T-helper 22 cell (primary cell): ENCODE data around the gene SH3BGRL.

ENCODE experiments used
- DNase-seq: peaks from one replicate; pipeline ENCODE4 v3.0.0-alpha.2; 2020; ENCODE audit warnings: low read depth

The SH3BGRL gene

DNA sequence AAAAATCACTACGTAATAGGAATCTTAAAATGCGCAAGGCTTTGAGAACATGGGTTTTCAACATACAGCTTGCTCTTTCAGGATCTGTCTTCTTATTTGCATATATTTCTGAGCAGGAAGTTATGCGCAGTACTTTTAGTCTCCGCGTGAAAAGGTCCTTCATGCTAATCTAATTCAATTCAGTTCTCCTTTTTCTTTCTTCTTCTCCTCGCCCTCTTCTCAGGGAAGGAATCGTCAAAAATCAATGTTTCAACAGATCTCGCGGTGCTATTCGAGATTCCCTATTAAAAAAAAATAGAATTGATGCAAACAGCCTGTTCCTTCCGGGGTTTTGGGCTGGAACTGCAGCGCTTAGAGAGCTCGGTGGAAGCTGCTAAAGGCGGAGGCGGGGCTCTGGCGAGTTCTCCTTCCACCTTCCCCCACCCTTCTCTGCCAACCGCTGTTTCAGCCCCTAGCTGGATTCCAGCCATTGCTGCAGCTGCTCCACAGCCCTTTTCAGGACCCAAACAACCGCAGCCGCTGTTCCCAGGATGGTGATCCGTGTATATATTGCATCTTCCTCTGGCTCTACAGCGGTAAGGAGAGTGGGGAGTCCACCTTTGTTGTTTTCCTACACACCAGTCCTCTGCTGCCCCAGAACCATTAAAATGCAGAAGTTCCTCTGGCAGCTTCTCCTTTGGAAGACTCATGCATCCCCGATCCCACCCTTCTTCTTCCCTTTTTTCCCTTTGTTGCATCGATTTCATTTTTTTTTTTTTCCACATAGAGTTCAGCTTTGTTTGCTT lies at the start of gene SH3BGRL, which contains the start of gene HMGN5:
Gene SH3BGRL (plus strand): TSS at position 432 of the 785 bp plus-strand sequence. CDS start 99 bp downstream, at position 531.
Gene HMGN5 (minus strand): TSS at position 243 of the 785 bp plus-strand sequence. CDS start 80,364 bp downstream, outside the sequence.
- DNase-seq: peak; percentile 53

DNA sequence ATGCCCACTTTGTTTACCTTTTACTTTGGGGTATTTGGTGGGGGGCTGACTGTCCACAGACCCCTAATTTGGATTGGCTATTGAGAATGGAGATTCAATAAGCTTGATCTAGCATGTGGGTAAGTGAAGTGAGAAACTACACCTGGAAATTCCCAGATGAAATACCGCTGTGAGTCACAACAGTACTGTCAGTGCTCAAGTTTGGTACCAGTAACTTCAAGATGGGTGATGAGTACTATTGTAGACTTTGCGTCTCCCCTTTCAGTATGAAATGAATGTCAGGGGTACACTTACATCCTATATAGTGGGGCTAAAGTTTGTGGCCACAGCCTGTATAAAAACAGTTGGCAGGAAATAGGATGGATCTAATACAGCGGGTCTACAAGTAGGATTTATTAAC lies 33.5 kb upstream of the SH3BGRL start:
- DNase-seq: no peak

DNA sequence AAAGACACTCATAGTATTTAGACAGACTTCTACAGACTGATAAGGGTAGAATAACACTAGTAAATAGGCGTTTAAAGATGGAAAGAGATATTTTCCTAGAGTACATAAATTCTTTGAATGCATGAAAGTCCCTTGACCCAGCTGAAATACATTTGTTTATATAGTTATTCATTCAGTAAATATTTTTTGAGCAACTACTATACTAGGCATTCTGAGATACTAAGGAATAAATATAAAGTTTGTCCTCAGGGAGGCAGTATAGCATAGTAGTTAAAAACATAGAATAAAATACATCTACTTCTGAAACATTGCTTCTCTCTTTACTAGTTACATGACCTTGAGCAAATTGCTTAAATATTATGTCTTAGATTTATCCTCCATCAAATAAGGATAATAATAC lies 27.6 kb upstream of the SH3BGRL start:
- DNase-seq: no peak

DNA sequence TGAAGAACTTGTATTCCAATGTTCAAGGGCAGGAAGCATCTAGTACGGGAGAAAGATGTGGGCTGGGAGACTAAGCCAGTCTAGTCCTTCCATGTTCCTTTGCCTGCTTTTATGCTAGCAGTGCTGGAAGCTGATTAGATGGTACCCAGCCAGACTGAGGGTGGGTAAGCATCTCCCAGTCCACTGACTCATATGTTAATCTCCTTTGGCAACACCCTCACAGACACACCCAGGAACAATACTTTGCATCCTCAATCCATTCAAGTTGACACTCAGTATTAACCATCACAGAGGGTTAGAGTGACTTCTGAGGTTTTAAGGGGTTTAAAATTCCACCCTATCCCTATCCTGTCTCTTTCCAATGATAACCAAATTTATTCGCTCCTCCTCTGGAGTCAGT lies 6.6 kb upstream of the SH3BGRL start:
- no peak for DNase-seq

DNA sequence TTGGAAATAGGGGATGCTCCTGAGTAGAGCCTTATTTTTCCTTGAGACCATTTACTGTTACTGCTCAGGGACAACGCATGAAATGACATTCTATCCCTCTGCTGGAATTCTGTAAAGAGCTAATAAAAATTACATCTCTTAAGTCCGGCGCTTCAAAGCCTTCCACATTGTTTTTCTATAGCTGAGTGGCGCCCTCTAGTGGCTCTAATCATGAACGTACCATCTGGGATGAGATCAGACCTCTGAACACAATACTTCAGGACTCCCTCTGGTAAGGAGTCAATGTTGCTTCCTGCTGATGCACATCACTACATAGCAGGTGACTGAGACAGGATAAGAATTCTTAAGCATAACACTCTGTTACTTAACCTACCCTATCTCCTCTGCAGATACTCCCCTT lies 6.2 kb upstream of the SH3BGRL start:
- peak; percentile 18 for DNase-seq

DNA sequence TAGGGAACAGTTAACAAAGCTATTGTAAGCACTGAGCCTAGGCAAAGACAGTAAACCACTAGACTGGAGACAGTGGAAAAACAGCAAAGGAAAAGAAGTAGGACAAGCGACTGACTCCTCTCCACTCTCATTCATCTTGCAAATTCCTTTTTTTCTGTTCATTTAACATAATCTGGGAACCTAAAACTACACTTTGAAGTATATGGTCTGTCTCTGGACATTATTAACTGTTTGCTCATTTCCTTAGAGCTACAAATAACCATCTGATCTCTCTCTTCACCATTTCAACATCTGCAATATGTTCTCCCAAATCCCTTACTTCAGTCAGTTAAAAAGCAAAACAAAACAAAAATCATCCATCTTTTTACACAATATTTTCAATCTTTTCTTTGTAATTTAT lies 831 bp upstream of the SH3BGRL start:
- no peak for DNase-seq

DNA sequence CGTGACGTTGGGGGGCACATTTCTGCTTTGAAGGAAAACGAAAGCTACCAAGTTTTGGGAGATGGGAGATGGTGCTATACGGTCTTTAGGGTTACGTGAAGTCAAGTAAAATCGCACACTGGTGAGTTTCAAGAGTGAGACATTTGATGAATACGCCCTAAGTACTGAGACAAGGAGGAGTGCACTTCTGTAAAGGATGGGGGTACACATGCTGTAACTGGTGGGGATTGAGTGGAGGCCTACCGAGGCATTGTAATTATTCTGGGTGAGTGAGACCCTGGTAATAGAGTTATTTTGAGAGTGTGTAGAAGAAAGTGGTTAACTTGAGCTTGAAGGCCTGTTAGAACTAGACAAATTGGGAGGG lies 536 bp downstream of the SH3BGRL start:
- no peak for DNase-seq

DNA sequence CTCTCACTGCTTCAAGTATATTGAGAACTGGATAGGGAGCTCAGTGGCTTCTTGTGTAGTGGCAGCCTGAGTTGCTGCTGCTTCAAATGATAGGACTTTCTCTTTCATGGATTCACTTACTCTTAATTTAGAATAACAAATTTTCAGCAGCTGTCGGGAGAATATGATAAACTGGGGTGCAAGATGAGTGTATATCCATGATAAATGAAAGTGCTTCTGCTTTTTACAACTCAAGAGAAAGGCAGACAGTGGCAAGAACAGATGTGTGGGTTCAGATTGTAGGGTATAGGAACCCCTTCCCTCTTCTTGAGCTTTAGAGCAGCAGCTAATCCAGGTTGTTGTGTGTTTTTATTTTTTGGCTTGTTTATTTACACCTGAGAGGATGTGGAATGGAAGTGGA lies 1.0 kb downstream of the SH3BGRL start:
- no peak for DNase-seq

DNA sequence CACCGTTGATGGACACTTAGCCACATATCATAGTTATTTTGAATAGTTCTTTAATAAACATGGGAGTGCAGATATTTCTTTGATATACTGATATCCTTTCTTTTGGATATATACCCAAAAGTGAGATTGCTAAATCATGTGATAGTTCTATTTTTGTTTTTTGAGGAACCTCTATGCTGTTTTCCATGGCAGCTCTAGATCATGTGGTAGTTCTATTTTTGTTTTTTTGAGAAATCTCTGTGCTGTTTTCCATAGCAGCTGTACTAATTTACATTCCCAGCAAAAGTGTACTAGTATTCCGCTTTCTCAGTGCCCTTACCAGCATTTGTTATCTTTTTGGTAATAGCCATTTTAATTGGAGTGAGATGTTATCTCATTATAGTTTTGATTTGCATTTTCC lies 3.6 kb downstream of the SH3BGRL start:
- DNase-seq: no peak

DNA sequence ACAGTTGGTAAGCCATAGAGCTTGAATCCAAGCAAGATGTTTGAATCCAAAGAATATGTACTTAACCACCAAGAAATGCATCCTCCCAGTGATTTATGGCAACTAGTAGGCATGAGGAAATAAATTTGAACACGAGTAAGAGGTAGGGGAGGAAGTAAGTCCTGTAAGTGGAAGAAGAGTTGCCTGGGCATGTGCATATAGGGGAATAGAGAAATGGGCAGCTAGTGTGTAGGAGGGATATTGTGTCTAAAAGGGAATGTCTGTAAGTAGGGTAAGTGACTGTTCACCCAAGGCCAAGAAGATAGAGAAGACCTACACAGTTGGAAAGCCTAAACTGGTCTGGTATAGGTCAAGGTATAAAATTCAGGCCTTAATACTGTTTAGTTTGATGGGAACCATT lies 4.6 kb downstream of the SH3BGRL start:
- no peak for DNase-seq

DNA sequence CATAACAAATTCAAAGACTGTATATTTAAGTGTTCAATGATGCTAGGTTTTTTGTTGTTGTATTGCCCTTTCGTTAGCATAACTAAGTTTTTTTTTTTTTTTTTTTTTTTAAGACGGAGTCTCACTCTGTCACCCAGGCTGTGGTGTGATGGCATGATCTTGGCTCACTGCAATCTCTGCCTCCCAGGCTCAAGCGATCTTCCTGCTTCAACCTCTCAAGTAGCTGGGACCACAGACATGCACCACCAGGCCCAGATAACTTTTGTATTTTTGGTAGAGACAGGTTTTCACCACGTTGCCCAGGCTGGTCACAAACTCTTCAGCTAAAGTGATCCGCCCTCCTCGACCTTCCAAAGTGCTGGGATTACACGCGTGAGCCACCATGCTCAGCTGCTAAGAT lies 7.0 kb downstream of the SH3BGRL start:
- DNase-seq: no peak

DNA sequence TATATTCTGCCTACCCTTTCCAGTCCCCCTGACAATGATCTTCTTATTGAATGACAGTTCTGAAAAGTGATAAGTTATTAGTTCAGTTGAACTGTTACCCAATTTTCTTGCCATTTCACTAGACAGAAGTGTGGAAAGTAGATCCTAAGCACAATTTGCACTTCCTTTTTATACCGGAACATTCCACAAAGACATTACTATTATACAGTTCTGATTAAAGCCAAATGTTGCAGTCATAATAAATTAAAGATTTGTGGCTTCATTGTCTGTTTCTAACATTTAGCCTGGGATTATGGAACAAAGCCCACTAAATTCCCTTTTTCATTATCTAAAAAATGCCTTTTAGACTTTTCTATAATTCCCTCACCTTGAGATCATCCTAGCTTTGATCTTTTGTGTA lies 13.8 kb downstream of the SH3BGRL start:
- no peak for DNase-seq

DNA sequence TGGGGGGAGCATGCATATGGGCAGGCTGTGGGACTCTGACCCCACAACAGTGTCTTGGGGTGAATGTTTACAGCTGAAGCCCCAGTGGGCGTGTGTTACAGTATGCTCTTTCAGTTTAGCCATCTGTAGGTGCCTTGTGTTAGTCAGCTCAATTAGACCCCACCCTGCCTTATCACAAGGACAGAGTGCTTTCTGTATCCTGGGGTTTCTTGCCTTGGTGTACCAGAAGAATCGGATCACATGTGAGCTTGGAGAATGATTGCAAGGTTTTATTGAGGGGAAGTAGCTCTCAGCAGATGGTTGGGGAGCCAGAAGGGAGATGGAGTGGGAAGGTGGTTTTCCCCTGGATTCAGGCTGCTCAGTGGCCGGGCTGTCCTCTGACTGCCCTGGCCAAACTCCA lies 27.3 kb downstream of the SH3BGRL start:
- no peak for DNase-seq

DNA sequence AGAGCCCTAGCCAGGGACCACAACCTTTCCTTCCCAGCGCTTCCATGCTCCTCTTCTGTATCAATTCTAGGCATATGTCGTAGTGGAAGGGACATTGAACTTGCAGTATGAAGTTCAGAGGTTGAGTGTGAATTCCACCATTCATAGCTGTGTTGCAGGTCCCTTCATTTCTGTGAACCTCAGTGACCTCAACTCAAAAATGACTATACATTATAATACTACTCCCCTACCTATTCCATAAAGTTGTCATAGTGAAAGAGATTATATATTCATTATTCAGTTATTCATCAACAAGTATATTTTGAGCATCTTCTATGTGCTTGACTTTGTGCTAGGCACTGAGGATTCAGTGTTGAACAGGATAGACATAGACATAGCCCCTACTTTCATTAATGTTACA lies 28.0 kb downstream of the SH3BGRL start:
- no peak for DNase-seq

DNA sequence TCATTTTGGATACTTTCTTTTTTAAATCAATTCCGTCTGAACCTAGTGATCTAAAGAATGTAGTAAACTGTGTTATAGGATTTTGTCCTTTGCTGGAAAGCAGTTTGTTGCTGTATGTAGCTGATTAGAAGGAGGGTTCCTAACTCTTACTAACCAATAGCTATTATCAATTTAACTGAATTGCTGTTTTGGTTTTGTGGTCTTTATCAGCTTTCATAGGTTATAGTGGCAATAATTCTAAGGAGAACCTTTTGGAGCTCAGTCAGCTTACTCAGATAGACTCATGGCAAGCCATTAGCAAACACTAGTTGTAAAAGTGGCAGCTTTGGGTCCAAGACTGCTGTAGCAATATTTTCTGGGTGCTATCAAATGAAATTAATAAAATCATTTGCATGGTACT lies 29.6 kb downstream of the SH3BGRL start:
- no peak for DNase-seq

DNA sequence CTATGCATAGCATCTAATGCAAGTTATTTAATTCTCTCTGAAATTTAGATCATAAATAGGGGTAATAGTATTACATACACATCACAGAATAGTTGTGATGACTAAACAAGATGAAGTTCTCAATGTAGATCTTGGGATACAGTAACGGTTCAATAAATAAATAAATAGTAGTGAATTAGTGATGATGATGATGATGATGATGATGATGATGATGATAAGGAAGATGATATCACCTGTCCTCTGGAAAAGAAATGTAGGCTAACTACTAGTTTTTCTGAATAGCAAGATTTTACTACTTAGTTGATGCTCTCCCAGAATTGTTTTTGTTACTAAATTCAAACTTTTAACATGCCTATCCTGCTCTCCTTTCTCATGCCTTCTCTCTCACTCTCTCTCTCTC lies 30.3 kb downstream of the SH3BGRL start:
- DNase-seq: no peak

DNA sequence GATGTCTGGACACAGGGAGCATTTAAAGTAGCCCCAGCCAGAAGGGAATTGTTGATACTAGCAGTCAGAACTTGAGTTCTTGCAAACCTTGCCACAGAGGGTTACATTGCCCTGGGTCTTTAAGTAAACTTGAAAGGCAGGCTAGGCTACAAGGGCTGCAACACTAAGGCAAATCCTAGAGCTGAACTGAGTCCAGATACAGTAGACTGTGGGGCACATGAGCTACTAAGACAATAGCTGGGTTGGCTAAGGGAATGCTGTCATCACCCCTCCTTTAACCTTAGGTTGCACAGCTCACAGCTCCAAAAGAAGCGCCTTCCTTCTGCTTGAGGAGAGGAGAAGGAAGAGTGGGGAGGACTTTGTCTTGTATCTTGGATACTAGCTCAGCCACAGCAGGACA lies 35.6 kb downstream of the SH3BGRL start:
- DNase-seq: no peak

DNA sequence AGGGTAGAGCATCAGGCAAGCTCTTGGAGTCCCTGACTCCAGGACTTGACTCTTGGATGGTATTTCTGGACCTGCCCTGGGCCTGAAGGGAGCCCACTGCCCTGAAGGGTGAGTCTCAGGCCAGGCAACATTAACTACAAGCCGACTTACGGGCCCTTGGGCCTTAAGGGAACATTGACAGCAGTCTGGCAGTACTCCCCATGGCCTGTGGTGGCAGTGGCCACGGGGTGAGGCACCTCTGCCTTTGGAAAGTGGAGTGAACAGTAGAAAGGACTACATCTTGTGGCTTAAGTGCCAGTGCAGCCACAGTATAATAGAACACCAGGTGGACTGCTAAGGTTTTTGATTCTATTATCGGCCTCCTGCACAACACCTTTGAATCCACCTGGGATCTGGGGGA lies 36.3 kb downstream of the SH3BGRL start:
- no peak for DNase-seq

DNA sequence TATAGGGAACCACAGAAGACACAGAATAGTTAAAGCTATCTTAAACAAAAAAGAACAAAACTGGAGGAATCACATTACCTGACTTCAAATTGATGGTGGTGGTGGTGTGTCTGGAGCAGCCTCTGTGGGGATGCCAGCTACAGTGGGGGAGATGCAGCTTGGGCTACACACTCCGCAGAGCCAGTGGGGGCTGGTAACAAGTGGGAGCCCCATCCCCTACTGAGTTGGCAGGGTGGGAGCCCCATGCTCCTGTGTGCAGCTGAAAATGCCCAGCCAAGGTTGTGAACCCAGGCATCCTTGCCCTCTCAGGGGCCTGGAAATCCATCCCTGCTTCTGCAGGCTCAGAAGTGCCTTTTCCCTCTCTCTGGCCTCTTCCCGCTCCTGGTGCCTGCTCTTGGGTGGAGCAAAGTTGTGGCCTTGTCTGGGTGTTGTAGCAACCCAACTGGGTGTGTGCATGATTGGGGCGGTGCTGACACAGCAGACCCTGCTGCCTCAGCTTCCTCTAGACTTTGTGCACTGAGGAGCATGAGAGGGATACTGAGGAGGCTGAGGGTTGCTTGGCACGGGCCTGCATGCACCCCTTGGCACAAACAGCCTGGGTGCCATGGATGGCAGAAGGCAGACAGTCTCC lies 38.9 kb downstream of the SH3BGRL start:
- no peak for DNase-seq

DNA sequence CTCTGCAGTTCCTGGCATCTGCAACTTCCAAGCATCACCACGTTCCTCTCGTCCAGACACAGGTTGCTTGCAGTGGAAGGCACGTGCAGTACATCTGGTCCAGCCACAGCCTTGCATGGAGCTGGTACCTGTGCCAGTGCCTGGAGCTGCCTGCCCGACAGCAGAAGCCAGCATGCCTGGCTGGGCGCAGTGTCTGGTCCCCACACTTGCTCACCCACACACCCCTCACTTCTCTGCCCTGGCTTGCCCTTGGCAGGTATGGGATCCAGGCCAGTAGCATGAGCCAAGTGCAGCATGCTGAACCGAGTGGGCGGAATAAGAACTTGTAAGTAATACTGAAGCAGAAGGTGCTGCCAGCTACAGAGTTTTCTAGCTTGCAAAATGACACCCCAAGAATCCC lies 39.9 kb downstream of the SH3BGRL start:
- no peak for DNase-seq

DNA sequence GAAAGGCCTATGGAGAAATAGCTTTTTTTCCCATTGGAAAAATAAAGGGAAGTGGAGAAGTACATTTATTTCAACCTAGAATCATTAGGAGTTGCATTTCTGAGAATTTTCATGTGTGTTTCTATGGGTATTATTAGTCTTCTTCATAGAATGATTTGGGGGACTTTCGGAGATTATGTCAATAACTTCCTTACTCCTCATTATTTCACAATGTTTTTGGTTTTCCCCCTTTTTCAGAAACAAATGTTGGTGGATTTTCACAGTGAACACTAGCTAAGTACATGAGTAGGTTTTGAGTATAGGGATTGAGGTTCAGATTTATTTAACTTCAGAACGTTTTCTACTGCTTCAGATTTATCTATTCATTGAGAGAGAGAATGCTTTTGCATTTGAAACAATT lies 54.0 kb downstream of the SH3BGRL start:
- no peak for DNase-seq

DNA sequence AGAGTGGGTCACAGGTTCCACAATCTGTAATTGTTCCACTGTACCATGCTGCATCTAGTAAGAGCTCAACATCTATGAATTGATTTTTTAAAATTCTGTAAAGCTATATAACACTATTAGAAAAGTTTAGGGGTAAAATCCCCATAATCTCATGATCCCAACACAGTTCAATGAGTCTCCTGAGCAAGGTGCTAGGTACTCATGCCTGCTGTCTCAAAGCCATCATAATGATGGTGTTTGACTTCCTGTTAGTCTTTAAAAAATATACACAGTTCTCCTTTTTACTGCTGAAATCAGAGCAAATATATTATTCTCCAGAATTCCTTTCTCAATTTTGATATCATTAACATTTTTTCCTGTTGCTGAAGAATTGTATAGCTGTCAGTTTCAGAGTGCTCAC lies 55.9 kb downstream of the SH3BGRL start:
- DNase-seq: no peak

DNA sequence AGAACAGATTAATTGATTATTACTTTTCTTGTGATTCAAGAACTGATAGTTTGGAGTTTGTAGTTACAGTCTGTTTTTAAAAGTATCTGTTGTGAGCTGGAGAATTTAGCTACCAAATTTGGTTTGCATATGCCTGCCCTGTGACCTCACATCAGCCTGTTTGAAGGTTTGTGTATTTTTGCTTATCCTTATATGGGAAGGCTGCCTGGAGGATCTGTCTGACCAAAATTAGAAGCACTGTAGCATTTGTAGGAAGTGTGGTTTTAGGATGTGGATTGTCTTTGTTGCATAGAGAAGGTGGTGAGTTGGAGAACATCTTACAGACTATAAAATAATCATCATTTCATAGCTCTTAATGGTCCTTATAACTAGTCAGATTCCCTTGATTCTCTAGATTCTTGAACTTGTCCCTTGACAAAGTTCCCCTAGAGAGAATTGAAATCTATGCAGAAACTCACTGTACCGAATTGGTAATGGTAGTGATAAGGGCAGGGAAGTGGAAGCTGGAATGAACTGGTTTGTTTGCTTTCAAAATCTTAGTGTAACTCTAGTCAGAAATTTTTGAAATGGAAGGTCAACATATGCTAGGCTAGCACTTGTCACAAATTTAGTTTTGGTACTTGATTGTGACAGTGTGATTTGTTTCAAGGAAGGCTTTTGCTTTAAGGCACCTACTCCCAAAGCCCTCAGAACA lies 57.3 kb downstream of the SH3BGRL start:
- no peak for DNase-seq
